Natural killer cell (primary cell): Measurements from ENCODE around the gene KRT72. TPM values are rescaled to one million over a fixed set of nuclear protein-coding genes. Genes with fewer than 3 reads are reported as not detected.

Experiments used
- ATAC-seq, 3 donors: fragments of 150-1000 bp in 2 of 3; fragments of 200-7000 bp in 1 of 3; cut with Tn5 transposase; 1 replicate in 1 of 3; 2 replicates in 2 of 3; pipeline ENCODE4 v1.10.0; 2021; ENCODE audit warnings: mild to moderate bottlenecking in 2 of 3, moderate library complexity in 2 of 3
- DNase-seq, 2 donors: peaks; one replicate each; pipeline versions ENCODE4 v3.0.0 to v3.0.0-alpha.2; 2013 to 2021; ENCODE audit warnings: mixed read lengths in 1 of 2
- H3K27ac ChIP-seq: one replicate; pipeline ENCODE4 v1.5.1; 2013; ENCODE audit warnings: mild to moderate bottlenecking, low read length
- H3K27me3 ChIP-seq: one replicate; pipeline ENCODE4 v1.6.1; 2013; ENCODE audit warnings: low read length; ENCODE audit not compliant: control insufficient read depth, insufficient read depth
- H3K36me3 ChIP-seq: one replicate; pipeline ENCODE4 v1.6.1; 2013; ENCODE audit warnings: low read length; ENCODE audit not compliant: control insufficient read depth, insufficient read depth
- H3K4me1 ChIP-seq: one replicate; pipeline ENCODE4 v1.6.1; 2013; ENCODE audit warnings: low read length; ENCODE audit not compliant: control insufficient read depth, insufficient read depth
- H3K4me3 ChIP-seq: one replicate; pipeline ENCODE4 v1.5.1; 2013; ENCODE audit warnings: low read length
- H3K9me3 ChIP-seq: one replicate; pipeline ENCODE4 v1.6.1; 2013; ENCODE audit warnings: low read length; ENCODE audit not compliant: control insufficient read depth, insufficient read depth
- H3K27ac Mint-ChIP-seq, 2 donors: one replicate each; pipeline ENCODE4 v1.8.0; 2022; ENCODE audit warnings: mild to moderate bottlenecking in 2 of 2, mixed read lengths in 2 of 2, moderate library complexity in 1 of 2
- H3K27me3 Mint-ChIP-seq, 2 donors: one replicate each; pipeline ENCODE4 v1.8.0; 2022; ENCODE audit warnings: low read depth in 2 of 2, mixed read lengths in 2 of 2
- H3K36me3 Mint-ChIP-seq: one replicate; pipeline ENCODE4 v1.8.0; 2022; ENCODE audit warnings: mixed read lengths
- H3K4me1 Mint-ChIP-seq, 2 donors: one replicate each; pipeline ENCODE4 v1.8.0; 2022; ENCODE audit warnings: mixed read lengths in 2 of 2
- H3K4me3 Mint-ChIP-seq: one replicate; pipeline ENCODE4 v1.8.0; 2022; ENCODE audit warnings: mild to moderate bottlenecking, moderate library complexity, mixed read lengths
- H3K9me3 Mint-ChIP-seq, 2 donors: one replicate each; pipeline ENCODE4 v1.8.0; 2022; ENCODE audit warnings: mixed read lengths in 2 of 2
- WGBS: methylation state at CpG from one replicate; pipeline ENCODE4 v1.1.7; 2013; ENCODE audit warnings: missing lambda C conversion rate; ENCODE audit not compliant: insufficient coverage; 5-methylcytosine and 5-hydroxymethylcytosine counted together
- intact Hi-C: fragments of 100-400 bp; cut with micrococcal nuclease; formaldehyde crosslinking; loops from one replicate; pipeline ENCODE4 v1.14.2; 2022
- total RNA-seq, 4 donors: library from RNA; stranded (reverse); fragments of 120-200 nt in 1 of 4; gene quantifications; one replicate each; pipeline versions ENCODE4 v1.2.3 to v1.2.4, GENCODE V29; 2013 to 2022
- TF ChIP-seq, protein P1 (sequence below): fragments of 200-600 bp; IDR thresholded peaks from one replicate; pipeline ENCODE4 v1.8.0; 2022; ENCODE audit warnings: antibody characterized with exemption

Gene KRT72
- total RNA-seq, 3 donors from 2014 or later (not counting 1 experiment from before 2014, with no cell fraction given), result 21.9 to 136 (median 38.0) TPM

DNA sequence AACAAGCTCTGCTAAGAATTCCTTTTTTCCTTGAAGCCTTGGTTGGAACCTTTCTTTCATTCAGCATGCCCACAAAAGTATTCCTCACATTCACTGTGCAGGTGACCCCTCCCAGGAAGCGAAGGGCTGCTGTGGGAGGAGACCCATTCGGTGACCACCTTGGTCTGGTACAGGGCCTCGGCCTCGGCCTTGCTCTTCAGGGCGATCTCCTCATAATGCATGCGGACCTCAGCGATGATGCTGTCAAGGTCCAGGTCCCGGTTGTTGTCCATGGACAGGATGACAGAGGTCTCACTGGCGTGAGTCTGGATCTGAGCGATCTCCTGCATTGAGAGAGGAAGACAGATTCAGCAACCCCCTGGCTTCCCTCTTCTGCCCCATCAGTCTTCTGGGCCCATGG lies 30.8 kb downstream of the KRT72 start:
- peak overlapping the region in 1 of 2 donors; percentile 63 for H3K27ac Mint-ChIP-seq
- intact Hi-C loops, result no loop called here

GRCh38 chr12:52568111-52568510 lies 33.2 kb downstream of the KRT72 start:
- intact Hi-C loops, result loop anchor here (5.0 kb wide), 2 partner anchors 216 to 304 kb away; no protein-coding TSS in a partner anchor
- H3K27me3 Mint-ChIP-seq, result peaks cover 9 to 22% of the 10 kb centered on the region in 2 donors
- H3K4me1 ChIP-seq, result peaks cover 45% of the 10 kb centered on the region
- ATAC-seq (no peak), DNase-seq (no peak)
- H3K4me3 Mint-ChIP-seq, result peak overlapping the region; percentile 93
- H3K27ac Mint-ChIP-seq, result peak overlapping the region; percentile 91 to 97
- TF ChIP-seq, protein P1, sequence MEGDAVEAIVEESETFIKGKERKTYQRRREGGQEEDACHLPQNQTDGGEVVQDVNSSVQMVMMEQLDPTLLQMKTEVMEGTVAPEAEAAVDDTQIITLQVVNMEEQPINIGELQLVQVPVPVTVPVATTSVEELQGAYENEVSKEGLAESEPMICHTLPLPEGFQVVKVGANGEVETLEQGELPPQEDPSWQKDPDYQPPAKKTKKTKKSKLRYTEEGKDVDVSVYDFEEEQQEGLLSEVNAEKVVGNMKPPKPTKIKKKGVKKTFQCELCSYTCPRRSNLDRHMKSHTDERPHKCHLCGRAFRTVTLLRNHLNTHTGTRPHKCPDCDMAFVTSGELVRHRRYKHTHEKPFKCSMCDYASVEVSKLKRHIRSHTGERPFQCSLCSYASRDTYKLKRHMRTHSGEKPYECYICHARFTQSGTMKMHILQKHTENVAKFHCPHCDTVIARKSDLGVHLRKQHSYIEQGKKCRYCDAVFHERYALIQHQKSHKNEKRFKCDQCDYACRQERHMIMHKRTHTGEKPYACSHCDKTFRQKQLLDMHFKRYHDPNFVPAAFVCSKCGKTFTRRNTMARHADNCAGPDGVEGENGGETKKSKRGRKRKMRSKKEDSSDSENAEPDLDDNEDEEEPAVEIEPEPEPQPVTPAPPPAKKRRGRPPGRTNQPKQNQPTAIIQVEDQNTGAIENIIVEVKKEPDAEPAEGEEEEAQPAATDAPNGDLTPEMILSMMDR, result no peak
- WGBS, result 91% methylated on average over 12 of the region's 12 CpGs
- peaks cover 8% of the 10 kb centered on the region for H3K27me3 ChIP-seq
- H3K27ac ChIP-seq, result peak overlapping the region; percentile 94
- peaks cover 55 to 57% of the 10 kb centered on the region in 2 donors for H3K4me1 Mint-ChIP-seq
- H3K36me3 ChIP-seq, result no peaks in the 10 kb centered on the region
- no peak overlapping the region for H3K4me3 ChIP-seq
- H3K9me3 ChIP-seq, result no peaks in the 10 kb centered on the region
- H3K9me3 Mint-ChIP-seq, result no peaks in the 10 kb centered on the region
- H3K36me3 Mint-ChIP-seq, result no peaks in the 10 kb centered on the region

More for the DNA sequence above, 30.8 kb downstream of the KRT72 start:
- Mint-ChIP-seq H3K4me1 (peaks cover 54 to 55% of the 10 kb centered on the region in 2 donors), H3K9me3 (no peaks in the 10 kb centered on the region), H3K27me3 (peaks cover 12 to 27% of the 10 kb centered on the region in 2 donors), H3K4me3 (no peak overlapping the region), H3K36me3 (no peaks in the 10 kb centered on the region)
- H3K27me3 ChIP-seq, result peaks cover 10% of the 10 kb centered on the region
- H3K4me3 ChIP-seq, result no peak overlapping the region
- no peak overlapping the region for H3K27ac ChIP-seq
- TF ChIP-seq, protein P1, result no peak
- 94% methylated on average over 10 of the region's 10 CpGs for WGBS
- peaks cover 57% of the 10 kb centered on the region for H3K4me1 ChIP-seq
- ATAC-seq, result no peak
- H3K36me3 ChIP-seq, result no peaks in the 10 kb centered on the region
- no peak for DNase-seq
- no peaks in the 10 kb centered on the region for H3K9me3 ChIP-seq

- Mint-ChIP-seq H3K27me3 (peaks cover 0 to 14% of the 10 kb centered on the region in 2 donors), H3K9me3 (no peaks in the 10 kb centered on the region), H3K4me1 (peaks cover 46 to 54% of the 10 kb centered on the region in 2 donors), H3K36me3 (no peaks in the 10 kb centered on the region), H3K4me3 (peak overlapping the region; percentile 93), H3K27ac (peak overlapping the region; percentile 91 to 97)
- peaks cover 5% of the 10 kb centered on the region for H3K27me3 ChIP-seq
- peak; percentile 89 to 94 (median 94) for ATAC-seq
- H3K4me1 ChIP-seq, result peaks cover 47% of the 10 kb centered on the region
- intact Hi-C loops, result loop anchor here (1.0 to 5.0 kb wide), 5 partner anchors 8 to 305 kb away; no protein-coding TSS in a partner anchor
- H3K4me3 ChIP-seq, result no peak overlapping the region
- WGBS, result 23% methylated on average over 8 of the region's 8 CpGs
- TF ChIP-seq, protein P1, result no peak
- H3K36me3 ChIP-seq, result no peaks in the 10 kb centered on the region
- peak; percentile 86 to 92 for DNase-seq
- H3K27ac ChIP-seq, result peak overlapping the region; percentile 94
- H3K9me3 ChIP-seq, result no peaks in the 10 kb centered on the region
Measured at GRCh38 chr12:52566847-52567291, 34.4 kb downstream of the KRT72 start.

GRCh38 chr12:52564582-52564981 lies 36.7 kb downstream of the KRT72 start:
- no peak overlapping the region for H3K4me3 ChIP-seq
- no peak for ATAC-seq
- no peaks in the 10 kb centered on the region for H3K9me3 ChIP-seq
- peaks cover 61% of the 10 kb centered on the region for H3K4me1 ChIP-seq
- H3K4me1 Mint-ChIP-seq, result peaks cover 66 to 69% of the 10 kb centered on the region in 2 donors
- peaks cover 0 to 8% of the 10 kb centered on the region in 2 donors for H3K27me3 Mint-ChIP-seq
- H3K36me3 Mint-ChIP-seq, result no peaks in the 10 kb centered on the region
- no peak overlapping the region for H3K27ac ChIP-seq
- no peaks in the 10 kb centered on the region for H3K27me3 ChIP-seq
- H3K9me3 Mint-ChIP-seq, result no peaks in the 10 kb centered on the region
- 56% methylated on average over 1 of the region's 1 CpG for WGBS
- TF ChIP-seq, protein P1, result no peak
- no peak for DNase-seq
- H3K4me3 Mint-ChIP-seq, result no peak overlapping the region
- intact Hi-C loops, result no loop called here
- peak overlapping the region in 1 of 2 donors; percentile 5 for H3K27ac Mint-ChIP-seq
- H3K36me3 ChIP-seq, result no peaks in the 10 kb centered on the region
